Measurements from ENCODE around the gene SMIM44.

DNA sequence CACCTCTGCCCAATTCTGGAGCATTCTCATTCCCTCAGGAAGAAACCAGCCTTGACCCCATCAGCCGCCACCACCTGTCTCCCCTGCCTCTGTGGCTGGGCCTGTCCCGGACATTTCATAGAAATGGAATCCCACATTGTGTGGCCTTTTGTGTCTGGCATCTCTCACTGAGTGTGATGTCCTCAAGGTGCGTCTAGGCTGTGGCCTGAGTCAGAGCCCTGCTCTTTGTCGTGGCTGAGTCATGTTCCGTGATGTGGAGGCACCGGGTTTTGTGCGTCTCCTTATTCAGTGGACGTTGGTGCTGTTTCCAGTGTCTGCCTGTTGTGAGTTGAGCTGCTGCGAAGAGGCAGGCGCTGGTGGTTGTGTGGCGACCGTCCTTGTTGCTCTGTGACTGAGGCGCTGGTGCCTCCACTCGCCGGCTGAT, 26.3 kb upstream of the SMIM44 start:
- TF ChIP-seq, protein P1, sequence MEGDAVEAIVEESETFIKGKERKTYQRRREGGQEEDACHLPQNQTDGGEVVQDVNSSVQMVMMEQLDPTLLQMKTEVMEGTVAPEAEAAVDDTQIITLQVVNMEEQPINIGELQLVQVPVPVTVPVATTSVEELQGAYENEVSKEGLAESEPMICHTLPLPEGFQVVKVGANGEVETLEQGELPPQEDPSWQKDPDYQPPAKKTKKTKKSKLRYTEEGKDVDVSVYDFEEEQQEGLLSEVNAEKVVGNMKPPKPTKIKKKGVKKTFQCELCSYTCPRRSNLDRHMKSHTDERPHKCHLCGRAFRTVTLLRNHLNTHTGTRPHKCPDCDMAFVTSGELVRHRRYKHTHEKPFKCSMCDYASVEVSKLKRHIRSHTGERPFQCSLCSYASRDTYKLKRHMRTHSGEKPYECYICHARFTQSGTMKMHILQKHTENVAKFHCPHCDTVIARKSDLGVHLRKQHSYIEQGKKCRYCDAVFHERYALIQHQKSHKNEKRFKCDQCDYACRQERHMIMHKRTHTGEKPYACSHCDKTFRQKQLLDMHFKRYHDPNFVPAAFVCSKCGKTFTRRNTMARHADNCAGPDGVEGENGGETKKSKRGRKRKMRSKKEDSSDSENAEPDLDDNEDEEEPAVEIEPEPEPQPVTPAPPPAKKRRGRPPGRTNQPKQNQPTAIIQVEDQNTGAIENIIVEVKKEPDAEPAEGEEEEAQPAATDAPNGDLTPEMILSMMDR (IDR thresholded peaks at IDR 0.05; ENCODE audit: low read length) = no peak
- no peak for TF ChIP-seq EZH2 (IDR thresholded peaks at IDR 0.05; ENCODE audit: borderline replicate concordance, low read length)

Data from OCI-LY1 (cell line).